Measurements from ENCODE around the gene ACP6. TPM values are rescaled to one million over a fixed set of nuclear protein-coding genes. Genes with fewer than 3 reads are reported as not detected.

The ACP6 gene
- total RNA-seq, 1 donor = 4.2 TPM

GRCh38 chr1:147597010-147597409 lies 73.3 kb downstream of the ACP6 start:
- peaks cover 14% of the 10 kb centered on the region for H3K4me1 ChIP-seq (ENCODE audit: insufficient read depth, low read length)
- no peak overlapping the region for H3K4me3 ChIP-seq (ENCODE audit: low read length)
- H3K9me3 ChIP-seq (ENCODE audit: low read depth, low read length) = no peaks in the 10 kb centered on the region
- H3K27me3 ChIP-seq (ENCODE audit: insufficient read depth, low read length) = peaks cover 47% of the 10 kb centered on the region

Other genes starting within 250 kb of the ACP6 start
- 5.1 TPM for gene BCL9, start 129.0 kb downstream of the ACP6 start, total RNA-seq
- under 0.01 TPM for gene GJA5, start 90.1 kb upstream of the ACP6 start, total RNA-seq
- not detected for gene GJA8, start 232.3 kb upstream of the ACP6 start, total RNA-seq

Measured in mononuclear cell (primary cell).